HEK293 (cell line): Measurements from ENCODE around the gene KCNMA1.

Experiments used
- CTCF ChIA-PET: fragments of 350-600 bp; formaldehyde crosslinking; extraction: SDS; loops from one replicate; lab custom pipeline; 2021; ENCODE audit warnings: antibody characterized with exemption; lab: Yijun Ruan, JAX
- POLR2A ChIA-PET: fragments of 300-600 bp; formaldehyde crosslinking; extraction: SDS; loops from one replicate; lab custom pipeline; 2020; ENCODE audit warnings: antibody characterized with exemption, inconsistent platforms; lab: Yijun Ruan, JAX
- H3K27ac ChIP-seq: fragments of 200-500 bp; sonication (Bioruptor generic); 2 replicates; pipeline ENCODE4 v1.5.1; 2014; ENCODE audit warnings: low read depth, low read length, control low read depth, inconsistent platforms; ENCODE audit errors: extremely low read depth
- H3K36me3 ChIP-seq, 2 experiments: fragments of 200-500 bp in 1 of 2; sonication (Bioruptor generic) in 1 of 2; 1 replicate in 1 of 2; 2 replicates in 1 of 2; pipeline ENCODE4 v1.5.1; 2014 to 2017; ENCODE audit warnings: inconsistent platforms in 2 of 2, low read length in 2 of 2; ENCODE audit not compliant: control insufficient read depth in 2 of 2, insufficient read depth in 1 of 2
- H3K4me1 ChIP-seq: fragments of 200-500 bp; sonication (Bioruptor generic); 2 replicates; pipeline ENCODE4 v1.5.1; 2014; ENCODE audit warnings: mild to moderate bottlenecking, low read length, inconsistent platforms; ENCODE audit not compliant: control insufficient read depth, insufficient read depth
- H3K4me3 ChIP-seq: 2 replicates; pipeline ENCODE4 v1.5.1; 2011; ENCODE audit warnings: low read depth, mild to moderate bottlenecking, control low read depth, low read length, moderate library complexity
- H3K9me3 ChIP-seq: fragments of 200-500 bp; sonication (Bioruptor generic); 2 replicates; pipeline ENCODE4 v1.5.1; 2014; ENCODE audit warnings: low read depth, low read length, inconsistent platforms; ENCODE audit not compliant: control insufficient read depth, insufficient read depth
- FEZF1 ChIP-seq: fragments of 450-650 bp; formaldehyde crosslinking; IDR thresholded peaks from 2 replicates; pipeline ENCODE4 v1.5.1; 2016; ENCODE audit warnings: missing biosample characterization, missing genetic modification characterization
- GLI2 ChIP-seq: fragments of 450-650 bp; formaldehyde crosslinking; IDR thresholded peaks from 2 replicates; pipeline ENCODE4; 2017; ENCODE audit warnings: missing biosample characterization, missing genetic modification characterization, low read depth, borderline replicate concordance
- GLI4 ChIP-seq: fragments of 450-650 bp; formaldehyde crosslinking; IDR thresholded peaks from 2 replicates; pipeline ENCODE4 v1.5.1; 2016; ENCODE audit warnings: missing biosample characterization, missing genetic modification characterization
- GLIS2 ChIP-seq: fragments of 450-650 bp; formaldehyde crosslinking; IDR thresholded peaks from 2 replicates; pipeline ENCODE4 v1.5.1; 2016; ENCODE audit warnings: missing biosample characterization, missing genetic modification characterization
- HIC1 ChIP-seq: fragments of 450-650 bp; formaldehyde crosslinking; IDR thresholded peaks from 2 replicates; pipeline ENCODE4 v1.5.1; 2016; ENCODE audit warnings: missing biosample characterization, missing genetic modification characterization
- PBX3 ChIP-seq: sonication (generic); formaldehyde crosslinking; IDR thresholded peaks from 2 replicates; pipeline ENCODE4 v1.8.1; 2022; ENCODE audit warnings: mild to moderate bottlenecking, moderate library complexity, missing genetic modification reagents
- ZBTB8A ChIP-seq: fragments of 450-650 bp; formaldehyde crosslinking; IDR thresholded peaks from 2 replicates; pipeline ENCODE4 v1.5.1; 2016; ENCODE audit warnings: missing biosample characterization, missing genetic modification characterization
- ZFP3 ChIP-seq: fragments of 450-650 bp; formaldehyde crosslinking; IDR thresholded peaks from 2 replicates; pipeline ENCODE4 v1.5.1; 2016; ENCODE audit warnings: low read depth, missing biosample characterization, missing genetic modification characterization
- ZNF112 ChIP-seq: fragments of 450-650 bp; formaldehyde crosslinking; IDR thresholded peaks from 2 replicates; pipeline ENCODE4 v1.5.0; 2017; ENCODE audit warnings: missing biosample characterization, missing genetic modification characterization
- ZNF146 ChIP-seq: fragments of 450-650 bp; formaldehyde crosslinking; IDR thresholded peaks from 2 replicates; pipeline ENCODE4 v1.5.1; 2016; ENCODE audit warnings: missing biosample characterization, missing genetic modification characterization
- ZNF26 ChIP-seq: fragments of 450-650 bp; formaldehyde crosslinking; IDR thresholded peaks from 2 replicates; pipeline ENCODE4 v1.5.1; 2016; ENCODE audit warnings: missing biosample characterization, missing genetic modification characterization
- ZNF266 ChIP-seq: fragments of 450-650 bp; formaldehyde crosslinking; IDR thresholded peaks from 2 replicates; pipeline ENCODE4 v1.5.1; 2016; ENCODE audit warnings: missing biosample characterization, missing genetic modification characterization, low read depth
- ZNF394 ChIP-seq: fragments of 450-650 bp; formaldehyde crosslinking; IDR thresholded peaks from 2 replicates; pipeline ENCODE4 v1.5.1; 2016; ENCODE audit warnings: missing biosample characterization, missing genetic modification characterization, mild to moderate bottlenecking, moderate library complexity, borderline replicate concordance
- ZNF423 ChIP-seq: fragments of 450-650 bp; formaldehyde crosslinking; IDR thresholded peaks from 2 replicates; pipeline ENCODE4 v1.5.1; 2016; ENCODE audit warnings: missing biosample characterization, missing genetic modification characterization
- ZNF530 ChIP-seq: fragments of 450-650 bp; formaldehyde crosslinking; IDR thresholded peaks from 2 replicates; pipeline ENCODE4 v1.5.1; 2016; ENCODE audit warnings: low read depth, missing biosample characterization, missing genetic modification characterization
- ZNF549 ChIP-seq: fragments of 450-650 bp; IDR thresholded peaks from 2 replicates; pipeline ENCODE4 v1.5.1; 2018; ENCODE audit warnings: missing biosample characterization, missing genetic modification characterization, mild to moderate bottlenecking, inconsistent platforms, moderate library complexity
- ZNF658 ChIP-seq: fragments of 450-650 bp; formaldehyde crosslinking; IDR thresholded peaks from 2 replicates; pipeline ENCODE4; 2016; ENCODE audit warnings: missing biosample characterization, missing genetic modification characterization
- ZSCAN4 ChIP-seq: fragments of 450-650 bp; formaldehyde crosslinking; IDR thresholded peaks from 2 replicates; pipeline ENCODE4 v1.5.1; 2017; ENCODE audit warnings: missing biosample characterization, missing genetic modification characterization
- TF ChIP-seq, protein P1 (sequence below): fragments of 450-650 bp; formaldehyde crosslinking; IDR thresholded peaks from 2 replicates; pipeline ENCODE4 v1.5.1; 2017; ENCODE audit warnings: missing biosample characterization, missing genetic modification characterization

KCNMA1 gene

DNA sequence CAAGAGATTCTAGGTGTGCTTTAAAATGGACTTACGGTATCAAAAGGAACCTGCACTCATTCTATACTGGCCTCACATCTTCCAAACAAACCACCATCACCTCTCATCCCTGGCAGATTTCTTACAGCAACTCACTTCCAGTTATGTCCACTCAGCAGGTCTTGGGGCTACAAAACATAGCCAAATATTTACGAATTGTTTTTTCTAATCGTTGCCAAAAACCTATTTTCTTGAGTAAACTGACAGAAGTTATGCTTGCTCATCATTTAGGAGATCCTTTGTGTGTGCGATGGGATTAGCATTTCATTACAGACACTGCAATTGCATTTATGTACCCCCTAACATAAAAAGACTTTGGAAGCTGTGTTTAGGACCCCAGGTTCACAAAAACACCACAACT lies 2.7 kb downstream of the KCNMA1 start:
- H3K36me3 ChIP-seq: no peaks in the 10 kb centered on the region
- CTCF ChIA-PET: interaction anchor here (0.6 to 21.0 kb wide), 6 partner anchors 10 to 468 kb away, joined by 3 to 512 read pairs (median 4); no protein-coding TSS in a partner anchor
- H3K27ac ChIP-seq: no peak overlapping the region
- H3K9me3 ChIP-seq: no peaks in the 10 kb centered on the region
- TF ChIP-seq ZSCAN4 (tag by site-specific recombination): 0 out of 2 replicates have a peak, but pooled peaks have one; percentile 7
- TF ChIP-seq ZNF423 (tag by site-specific recombination): no peak
- no peak for TF ChIP-seq ZNF266 (tag by site-specific recombination)
- TF ChIP-seq ZNF658 (tag by site-specific recombination): no peak
- no peaks in the 10 kb centered on the region for H3K4me1 ChIP-seq
- POLR2A ChIA-PET: no interaction called here
- H3K4me3 ChIP-seq: no peak overlapping the region

GRCh38 chr10:77633376-77633775 lies 4.2 kb downstream of the KCNMA1 start:
- H3K36me3 ChIP-seq: no peaks in the 10 kb centered on the region
- H3K4me1 ChIP-seq: no peaks in the 10 kb centered on the region
- H3K9me3 ChIP-seq: no peaks in the 10 kb centered on the region
- TF ChIP-seq GLI2 (no peak), ZBTB8A (tag by site-specific recombination) (no peak), ZNF146 (tag by site-specific recombination) (no peak)
- TF ChIP-seq, protein P1, sequence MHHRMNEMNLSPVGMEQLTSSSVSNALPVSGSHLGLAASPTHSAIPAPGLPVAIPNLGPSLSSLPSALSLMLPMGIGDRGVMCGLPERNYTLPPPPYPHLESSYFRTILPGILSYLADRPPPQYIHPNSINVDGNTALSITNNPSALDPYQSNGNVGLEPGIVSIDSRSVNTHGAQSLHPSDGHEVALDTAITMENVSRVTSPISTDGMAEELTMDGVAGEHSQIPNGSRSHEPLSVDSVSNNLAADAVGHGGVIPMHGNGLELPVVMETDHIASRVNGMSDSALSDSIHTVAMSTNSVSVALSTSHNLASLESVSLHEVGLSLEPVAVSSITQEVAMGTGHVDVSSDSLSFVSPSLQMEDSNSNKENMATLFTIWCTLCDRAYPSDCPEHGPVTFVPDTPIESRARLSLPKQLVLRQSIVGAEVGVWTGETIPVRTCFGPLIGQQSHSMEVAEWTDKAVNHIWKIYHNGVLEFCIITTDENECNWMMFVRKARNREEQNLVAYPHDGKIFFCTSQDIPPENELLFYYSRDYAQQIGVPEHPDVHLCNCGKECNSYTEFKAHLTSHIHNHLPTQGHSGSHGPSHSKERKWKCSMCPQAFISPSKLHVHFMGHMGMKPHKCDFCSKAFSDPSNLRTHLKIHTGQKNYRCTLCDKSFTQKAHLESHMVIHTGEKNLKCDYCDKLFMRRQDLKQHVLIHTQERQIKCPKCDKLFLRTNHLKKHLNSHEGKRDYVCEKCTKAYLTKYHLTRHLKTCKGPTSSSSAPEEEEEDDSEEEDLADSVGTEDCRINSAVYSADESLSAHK (tag by site-specific recombination): no peak
- TF ChIP-seq, all 188 proteins: peak for 0
- no peak overlapping the region for H3K4me3 ChIP-seq
- no peak overlapping the region for H3K27ac ChIP-seq
- POLR2A ChIA-PET: no interaction called here
- CTCF ChIA-PET: interaction anchor here (0.8 to 21.0 kb wide), 4 partner anchors 8 to 466 kb away, joined by 3 to 512 read pairs (median 10); no protein-coding TSS in a partner anchor

GRCh38 chr10:77631241-77631640 lies 6.4 kb downstream of the KCNMA1 start:
- CTCF ChIA-PET: interaction anchor here (1.2 to 21.0 kb wide), 3 partner anchors 10 to 464 kb away, joined by 3 to 512 read pairs (median 7); no protein-coding TSS in a partner anchor
- Histone ChIP-seq H3K27ac (no peak overlapping the region), H3K9me3 (no peaks in the 10 kb centered on the region), H3K4me3 (no peak overlapping the region), H3K4me1 (no peaks in the 10 kb centered on the region), H3K36me3 (no peaks in the 10 kb centered on the region)
- no peak for TF ChIP-seq ZNF112 (tag by site-specific recombination)
- TF ChIP-seq GLIS2 (tag by site-specific recombination): no peak
- TF ChIP-seq ZNF530 (tag by site-specific recombination): no peak
- no peak for TF ChIP-seq HIC1 (tag by site-specific recombination)
- TF ChIP-seq GLI4 (tag by site-specific recombination): no peak
- TF ChIP-seq ZNF394 (tag by site-specific recombination): no peak
- TF ChIP-seq ZFP3: no peak
- no peak for TF ChIP-seq PBX3 (CRISPR knock-in tag)
- no peak for TF ChIP-seq ZNF26 (tag by site-specific recombination)
- no peak for TF ChIP-seq FEZF1 (tag by site-specific recombination)
- TF ChIP-seq ZNF549 (tag by site-specific recombination): no peak
- POLR2A ChIA-PET: no interaction called here
